WI38 (cell line): ENCODE data around the gene BTNL2.

ENCODE experiments used
- H3K4me3 ChIP-seq: 2 replicates; pipeline ENCODE4 v1.5.1; 2011; ENCODE audit warnings: low read depth, mild to moderate bottlenecking, control low read depth, low read length
- TF ChIP-seq, protein P1 (sequence below): IDR thresholded peaks from 2 replicates; pipeline ENCODE4 v1.5.1; 2012; ENCODE audit warnings: low read depth, mild to moderate bottlenecking, control low read depth, low read length

The BTNL2 gene

DNA sequence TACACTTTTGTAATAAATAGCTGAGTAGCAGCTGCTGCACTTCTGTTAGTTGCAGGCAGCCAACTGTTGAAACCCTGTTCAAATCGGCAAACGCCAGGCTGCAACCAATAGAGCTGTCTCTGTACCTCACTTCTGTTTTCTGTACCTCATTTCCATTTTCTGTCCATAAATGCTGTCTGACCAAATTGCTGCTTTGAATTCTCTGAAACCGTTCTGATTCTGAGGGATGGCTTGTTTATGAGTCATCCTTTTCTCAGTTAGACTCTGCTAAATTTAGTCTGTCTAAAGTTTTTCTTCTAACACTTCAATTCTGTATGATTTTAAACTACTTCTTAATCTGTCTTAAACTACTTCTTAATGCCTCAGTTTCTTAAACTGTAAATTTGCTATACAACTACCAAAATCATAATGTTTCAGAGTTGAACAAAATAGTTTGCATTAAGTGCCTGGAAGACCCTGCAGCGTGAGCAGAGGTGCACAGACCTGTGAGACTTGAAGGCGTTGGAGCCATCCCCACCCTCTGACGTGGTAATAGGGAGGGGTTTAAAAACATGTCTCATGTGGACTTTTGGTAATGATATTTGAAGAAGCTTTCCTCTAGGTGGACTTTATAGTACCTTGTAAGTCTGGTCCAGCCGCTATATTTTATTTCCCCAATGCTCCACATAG, 9.6 kb downstream of the BTNL2 start:
- H3K4me3 ChIP-seq, result no peak overlapping the region
- TF ChIP-seq, protein P1, sequence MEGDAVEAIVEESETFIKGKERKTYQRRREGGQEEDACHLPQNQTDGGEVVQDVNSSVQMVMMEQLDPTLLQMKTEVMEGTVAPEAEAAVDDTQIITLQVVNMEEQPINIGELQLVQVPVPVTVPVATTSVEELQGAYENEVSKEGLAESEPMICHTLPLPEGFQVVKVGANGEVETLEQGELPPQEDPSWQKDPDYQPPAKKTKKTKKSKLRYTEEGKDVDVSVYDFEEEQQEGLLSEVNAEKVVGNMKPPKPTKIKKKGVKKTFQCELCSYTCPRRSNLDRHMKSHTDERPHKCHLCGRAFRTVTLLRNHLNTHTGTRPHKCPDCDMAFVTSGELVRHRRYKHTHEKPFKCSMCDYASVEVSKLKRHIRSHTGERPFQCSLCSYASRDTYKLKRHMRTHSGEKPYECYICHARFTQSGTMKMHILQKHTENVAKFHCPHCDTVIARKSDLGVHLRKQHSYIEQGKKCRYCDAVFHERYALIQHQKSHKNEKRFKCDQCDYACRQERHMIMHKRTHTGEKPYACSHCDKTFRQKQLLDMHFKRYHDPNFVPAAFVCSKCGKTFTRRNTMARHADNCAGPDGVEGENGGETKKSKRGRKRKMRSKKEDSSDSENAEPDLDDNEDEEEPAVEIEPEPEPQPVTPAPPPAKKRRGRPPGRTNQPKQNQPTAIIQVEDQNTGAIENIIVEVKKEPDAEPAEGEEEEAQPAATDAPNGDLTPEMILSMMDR, result no peak

GRCh38 chr6:32396028-32396427, 11.0 kb downstream of the BTNL2 start:
- H3K4me3 ChIP-seq, result no peak overlapping the region
- TF ChIP-seq, protein P1, result no peak

- H3K4me3 ChIP-seq, result no peak overlapping the region
These were observed 13.1 kb downstream of the BTNL2 start for GRCh38 chr6:32393665-32394420.

DNA sequence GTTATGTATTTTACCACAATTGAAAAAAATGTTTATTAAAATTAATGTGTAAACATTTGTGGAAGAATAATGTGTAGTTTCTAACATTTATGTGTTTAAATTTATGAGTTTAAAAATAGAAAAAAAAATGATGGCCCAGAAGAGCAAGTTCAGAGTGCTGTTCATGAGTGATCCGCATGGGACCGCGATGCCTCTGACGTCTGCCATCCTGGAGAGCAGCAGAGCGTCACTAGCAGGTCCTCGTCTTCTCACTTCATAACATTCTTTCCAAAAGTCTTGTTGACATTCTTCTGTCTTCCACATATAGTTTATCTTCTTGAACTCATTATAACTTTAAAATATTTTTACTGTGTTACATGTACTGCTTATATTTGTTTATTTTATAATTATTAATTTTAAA, 15.5 kb downstream of the BTNL2 start:
- TF ChIP-seq, protein P1, result no peak
- no peak overlapping the region for H3K4me3 ChIP-seq

More at GRCh38 chr6:32393665-32394420, 13.1 kb downstream of the BTNL2 start:
- TF ChIP-seq, protein P1, result no peak

DNA sequence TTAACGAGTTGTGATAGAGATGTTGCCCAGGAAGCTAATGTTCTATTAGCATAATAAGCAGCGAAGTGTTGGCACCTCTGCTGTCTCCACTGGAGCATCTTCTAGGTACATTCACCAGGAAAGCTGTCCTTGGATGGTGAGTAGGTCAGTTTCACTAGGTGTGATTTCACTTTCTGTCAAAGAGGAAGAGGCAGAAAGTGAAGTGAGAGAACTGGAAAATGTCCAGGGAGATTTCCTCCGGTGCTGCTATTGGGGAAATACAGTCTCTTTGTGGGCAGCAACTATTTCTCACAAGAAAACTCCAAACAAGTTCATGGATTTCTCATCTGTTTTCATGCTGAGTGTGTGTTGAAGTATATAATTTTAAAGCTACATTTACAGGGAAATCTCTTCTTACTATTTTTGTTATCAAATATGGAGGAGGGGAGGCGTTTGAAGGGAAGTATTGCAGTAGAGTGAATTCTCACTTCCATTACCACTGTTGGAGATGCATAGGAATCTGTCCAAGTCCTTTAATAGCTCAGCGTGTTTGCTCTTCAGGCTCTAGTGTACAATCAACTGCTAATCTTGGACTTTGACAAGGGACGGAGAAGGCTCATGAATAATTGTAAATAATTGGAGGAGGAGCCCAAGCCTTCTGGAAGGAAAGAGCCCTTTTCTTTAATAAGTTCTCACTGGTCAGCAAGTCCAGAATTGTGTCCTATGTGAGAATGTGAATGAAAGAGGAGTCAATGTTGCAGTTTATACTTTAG, 19.2 kb downstream of the BTNL2 start:
- TF ChIP-seq, protein P1, result no peak
- no peak overlapping the region for H3K4me3 ChIP-seq

DNA sequence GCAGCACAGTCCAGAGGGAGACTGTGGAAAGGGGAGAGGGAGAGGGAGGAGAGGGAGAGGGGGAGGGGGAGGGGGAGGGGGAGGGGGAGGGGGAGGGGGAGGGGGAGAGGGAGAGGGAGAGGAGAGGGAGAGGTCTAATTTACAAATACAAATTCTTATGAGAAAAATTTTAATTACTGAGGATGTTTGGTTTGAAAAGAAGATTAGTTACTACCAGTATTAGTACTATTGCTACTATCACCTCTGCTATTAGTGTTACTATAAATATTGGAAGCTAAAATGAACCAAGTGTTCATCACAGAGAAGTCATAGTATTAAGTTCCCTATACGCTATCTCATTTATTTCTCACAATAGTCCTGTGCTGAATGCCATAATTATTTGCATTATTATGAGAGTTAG, 20.9 kb downstream of the BTNL2 start:
- H3K4me3 ChIP-seq, result no peak overlapping the region
- TF ChIP-seq, protein P1, result no peak
